CMK (cell line): ENCODE results near the gene BIVM.
A peak's percentile ranks its signal among the peaks of the same experiment; 100 is the strongest.

Experiments
- DNase-seq: peaks from one replicate; pipeline ENCODE4 v3.0.0-alpha.2; 2010; ENCODE audit warnings: low read depth

BIVM gene

GRCh38 chr13:102788683-102789082 lies 10.2 kb upstream of the BIVM start:
- no peak for DNase-seq

GRCh38 chr13:102792396-102792795 lies 6.5 kb upstream of the BIVM start:
- no peak for DNase-seq

DNA sequence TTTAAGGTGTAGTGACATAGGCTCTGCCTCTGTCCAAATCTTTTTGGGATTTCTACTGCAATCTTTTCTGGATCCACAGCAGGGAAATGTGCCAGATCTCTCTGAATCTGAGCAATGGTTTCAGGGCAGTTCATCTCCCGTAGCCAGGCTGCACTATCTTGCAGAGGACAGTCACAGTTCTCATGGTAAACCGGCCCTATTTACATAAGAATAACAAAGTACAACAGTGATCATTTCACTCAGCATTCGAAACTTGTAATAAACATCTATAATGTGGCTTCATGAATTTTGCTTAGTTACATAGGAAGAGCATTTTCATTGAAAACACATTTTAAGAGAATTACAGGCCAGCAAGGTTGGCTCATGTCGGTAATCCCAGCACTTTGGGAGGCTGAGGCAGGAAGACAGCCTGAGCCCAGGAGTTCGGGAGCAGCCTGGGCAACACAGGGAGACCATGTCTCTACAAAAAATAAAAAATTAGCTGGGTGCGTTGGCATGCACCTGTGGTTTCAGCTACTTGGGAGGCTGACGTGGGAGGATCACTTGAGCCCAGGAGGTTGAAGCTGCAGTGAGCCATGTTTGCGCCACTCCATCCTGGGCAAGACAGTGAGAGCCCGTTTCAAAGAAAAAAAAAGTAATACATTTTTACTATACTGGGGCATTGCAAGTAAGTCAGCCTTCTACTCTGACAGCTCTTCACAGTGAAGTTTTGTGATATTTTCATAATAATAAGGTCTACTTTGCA lies 5.1 kb upstream of the BIVM start:
- DNase-seq: no peak

DNA sequence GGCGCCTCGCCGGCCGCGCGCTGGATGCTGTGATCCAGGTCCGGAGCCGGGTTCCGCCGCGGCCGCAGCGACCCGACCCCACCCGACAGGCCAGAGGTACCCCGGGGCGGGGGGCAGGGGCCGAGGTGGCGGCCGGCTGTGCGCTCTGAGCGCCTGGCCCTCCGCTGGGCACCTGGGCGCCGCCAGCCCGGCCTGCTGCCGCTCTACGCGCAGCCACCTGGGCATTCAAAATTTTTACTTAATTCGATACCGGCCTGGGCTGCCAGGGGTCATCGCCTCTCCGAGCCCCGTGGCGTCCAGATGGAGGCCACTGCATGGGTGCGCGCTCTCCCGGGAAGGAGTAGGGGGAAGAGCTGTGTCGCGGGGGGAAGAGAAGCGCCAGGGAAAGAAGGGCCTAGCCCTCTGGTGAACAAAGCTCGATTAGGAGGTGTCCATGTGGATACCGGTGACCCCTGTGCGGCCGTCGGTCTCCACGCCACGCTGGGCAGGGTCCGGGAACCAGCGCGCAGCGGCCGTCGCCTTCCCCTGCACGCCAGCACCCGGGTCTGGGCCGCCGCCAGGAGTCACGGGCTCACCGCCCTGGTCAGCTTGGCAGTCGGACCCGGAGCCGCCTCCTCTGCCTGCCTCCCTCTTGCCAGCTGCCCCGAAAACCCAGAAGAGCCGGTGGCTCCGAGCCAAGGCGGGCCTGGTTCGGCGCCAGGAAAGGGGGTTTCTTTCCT lies 666 bp downstream of the BIVM start:
- DNase-seq: no peak

DNA sequence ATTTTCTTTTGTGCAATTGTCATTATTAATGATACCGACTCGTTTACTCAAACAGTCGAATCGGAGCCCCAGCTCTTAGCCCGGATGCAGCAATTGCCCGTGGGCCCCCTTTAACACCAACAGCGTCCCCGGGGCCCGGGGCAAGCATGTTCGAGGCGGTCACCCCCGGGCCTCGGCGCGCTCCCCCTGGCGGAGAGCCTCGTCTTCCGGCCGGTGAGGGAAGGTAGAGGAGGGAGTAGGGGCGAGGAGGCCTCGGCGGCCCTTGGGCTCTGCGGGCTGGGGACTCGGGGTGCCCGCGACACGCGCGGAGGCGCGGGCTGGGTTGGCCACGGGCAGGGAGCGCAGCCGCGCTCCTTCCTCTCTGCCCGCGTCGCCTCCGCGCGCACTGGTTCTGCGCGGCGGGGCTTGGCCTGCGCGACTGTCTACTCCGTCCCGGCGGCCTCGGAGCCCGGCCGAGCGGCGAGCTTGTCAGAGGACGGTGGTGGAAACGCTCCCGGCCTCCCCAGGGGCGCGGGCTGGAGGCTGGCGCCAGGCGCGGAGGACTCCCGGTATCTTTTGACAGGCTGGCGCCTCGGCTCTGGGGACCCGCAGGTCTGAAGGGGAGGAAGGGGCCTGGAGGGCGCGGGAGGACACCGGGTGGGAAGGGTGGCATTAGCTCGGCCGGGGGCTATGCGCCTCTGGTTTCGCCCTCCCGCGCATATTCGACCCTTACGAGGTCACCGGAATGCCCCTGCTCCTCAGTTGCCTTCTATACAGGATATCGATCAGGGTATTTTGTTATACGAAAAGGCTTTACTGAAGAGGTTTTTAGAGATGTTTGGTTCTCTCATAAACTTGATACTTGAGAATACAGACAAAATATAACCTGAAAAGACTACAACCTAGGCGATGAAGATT lies 1.5 kb downstream of the BIVM start:
- peak; percentile 49 for DNase-seq

- no peak for DNase-seq
These were observed 6.8 kb downstream of the BIVM start for GRCh38 chr13:102805680-102806079.

- DNase-seq: no peak
These were observed 8.8 kb downstream of the BIVM start for GRCh38 chr13:102807699-102808098.

DNA sequence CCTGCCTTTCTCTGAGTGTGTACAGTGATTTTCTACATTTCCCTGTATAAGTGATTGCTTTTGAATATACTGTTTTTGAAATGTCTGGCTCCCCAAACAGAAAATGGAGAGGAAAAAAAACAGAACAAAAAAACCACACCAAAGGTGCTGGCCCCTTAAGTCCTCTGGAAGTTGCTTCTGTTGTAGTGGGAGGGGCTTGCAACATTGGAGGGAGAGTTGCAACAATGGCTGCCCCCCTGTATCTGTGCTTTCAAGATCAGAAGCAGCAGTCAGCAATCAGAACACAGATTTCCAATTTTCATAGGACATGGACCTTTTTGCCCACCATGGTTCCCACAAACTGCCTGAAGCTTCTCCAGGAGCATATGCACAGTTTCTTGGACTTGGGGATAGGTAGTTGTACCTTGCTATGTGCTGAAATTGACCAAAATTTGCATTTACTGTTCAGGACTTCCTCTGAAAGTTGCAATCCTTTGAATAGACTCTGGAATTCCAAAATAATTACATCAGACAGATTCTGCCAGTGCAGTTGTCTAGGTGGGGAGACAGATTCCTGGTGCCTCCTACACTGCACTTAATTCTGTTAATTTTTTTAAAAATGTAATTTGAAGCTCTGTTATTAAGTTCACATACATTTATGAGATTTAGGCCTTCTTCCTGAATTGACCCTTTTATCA lies 13.8 kb downstream of the BIVM start:
- no peak for DNase-seq

DNA sequence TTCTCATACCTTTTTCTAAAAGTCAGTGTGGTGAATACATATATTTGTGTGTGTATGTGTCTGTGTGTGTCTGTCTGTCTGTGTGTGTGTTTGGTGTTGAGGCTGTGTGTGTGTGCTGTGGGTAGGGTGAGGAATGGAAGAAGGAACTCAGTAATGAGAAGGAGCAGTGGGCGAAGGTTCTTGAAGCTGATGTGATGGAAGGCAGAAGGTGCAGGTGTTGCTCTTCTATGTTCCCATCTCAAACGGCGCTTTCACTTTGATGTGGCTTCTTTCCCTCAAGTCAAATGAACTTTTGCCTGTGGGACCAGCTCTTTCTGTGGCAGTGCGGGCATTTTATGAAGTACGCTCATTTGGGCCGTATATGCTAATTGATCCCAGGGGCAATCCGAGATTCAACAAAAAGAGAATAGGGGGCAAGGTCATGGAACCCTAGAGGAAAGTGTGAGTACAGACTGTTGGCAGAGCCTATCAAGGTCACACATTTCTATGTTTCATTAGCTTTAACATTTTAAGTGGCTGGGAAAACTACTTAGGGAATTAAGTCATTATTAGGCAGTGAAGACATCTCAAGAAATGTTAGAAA lies 15.2 kb downstream of the BIVM start:
- DNase-seq: no peak

- DNase-seq: no peak
These were observed 15.9 kb downstream of the BIVM start for GRCh38 chr13:102814793-102815192.

- no peak for DNase-seq
These were observed 16.9 kb downstream of the BIVM start for GRCh38 chr13:102815788-102816187.

DNA sequence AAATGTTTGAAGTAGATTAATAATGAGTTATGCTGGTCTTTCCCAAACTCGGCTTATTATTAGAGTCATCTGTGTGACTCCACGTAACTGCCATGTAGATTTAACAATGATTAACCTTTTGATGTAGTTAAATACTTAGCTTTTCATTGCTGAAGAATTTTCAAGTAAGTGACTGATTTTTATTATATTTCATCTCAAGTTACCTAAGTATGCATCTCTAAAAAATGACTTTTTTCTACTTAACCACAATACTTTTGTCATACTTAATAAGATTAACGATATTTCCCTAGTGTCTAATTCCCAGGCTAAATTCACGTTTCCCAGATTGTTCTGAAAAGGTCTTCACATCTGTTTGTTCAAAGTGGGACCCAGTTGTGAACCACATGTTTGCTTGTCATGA lies 17.8 kb downstream of the BIVM start:
- DNase-seq: no peak

DNA sequence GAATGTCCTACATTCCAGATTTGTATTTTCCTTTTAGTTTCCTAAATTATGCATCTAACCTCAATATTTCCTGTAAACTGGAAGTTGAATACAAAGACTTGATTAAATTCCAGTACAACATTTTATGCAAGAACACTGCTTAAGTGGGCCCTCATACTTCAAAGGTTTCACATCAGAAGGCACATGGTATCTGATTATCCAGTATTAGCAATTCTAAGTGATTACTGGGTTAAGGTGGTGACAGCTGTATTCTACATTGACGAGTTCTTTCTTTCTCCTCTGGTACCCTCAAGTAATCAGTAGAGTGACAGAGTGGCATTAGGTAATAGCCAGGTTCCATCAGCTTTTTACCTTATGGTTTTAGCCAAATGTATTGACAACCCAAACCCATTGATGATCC lies 18.3 kb downstream of the BIVM start:
- DNase-seq: no peak

DNA sequence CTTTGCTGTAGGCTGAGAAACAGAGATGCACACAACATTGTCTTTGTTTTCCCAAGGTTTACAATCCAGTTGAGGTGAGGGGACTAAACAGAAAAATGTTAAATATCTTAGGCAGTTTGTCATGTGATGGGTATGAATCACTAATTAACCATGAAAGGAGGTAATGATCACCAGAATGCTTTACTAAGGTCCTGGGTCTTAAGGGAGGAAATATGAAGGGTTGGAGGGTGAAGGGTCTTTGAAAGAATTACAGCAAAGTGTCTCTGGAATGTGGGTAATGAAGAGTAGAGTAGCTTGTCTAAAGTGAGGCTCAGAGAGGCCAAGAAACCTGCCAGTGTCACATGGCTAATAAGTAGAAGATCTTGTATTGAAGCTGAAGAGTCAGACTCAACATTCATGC lies 19.0 kb downstream of the BIVM start:
- DNase-seq: no peak

GRCh38 chr13:102825400-102825799 lies 26.5 kb downstream of the BIVM start:
- no peak for DNase-seq

GRCh38 chr13:102825921-102826706 lies 27.2 kb downstream of the BIVM start:
- DNase-seq: no peak

DNA sequence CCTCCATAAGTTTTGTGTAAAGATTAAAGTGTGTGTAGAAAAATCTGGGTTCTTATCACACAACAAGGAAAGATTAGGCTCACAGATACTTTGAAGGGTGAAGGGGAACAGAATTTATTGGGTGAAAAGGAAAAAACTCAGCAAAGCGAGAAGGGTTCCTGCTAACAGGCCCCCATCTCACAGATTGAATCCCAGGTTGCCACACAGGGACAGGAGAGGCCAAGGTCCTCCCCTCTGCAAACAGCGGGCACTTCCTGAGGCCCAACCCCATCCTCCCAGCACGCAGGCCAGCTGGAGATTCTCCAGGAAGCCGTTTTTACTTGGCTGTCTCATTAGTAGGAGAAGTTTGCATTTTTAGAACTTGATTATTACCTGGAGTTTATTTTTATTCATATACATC lies 31.7 kb downstream of the BIVM start:
- DNase-seq: no peak

- DNase-seq: no peak
These were observed 37.6 kb downstream of the BIVM start for GRCh38 chr13:102836471-102836870.

GRCh38 chr13:102838273-102838672 lies 39.4 kb downstream of the BIVM start:
- DNase-seq: no peak

GRCh38 chr13:102838982-102839381 lies 40.1 kb downstream of the BIVM start:
- no peak for DNase-seq

- no peak for DNase-seq
These were observed 40.5 kb downstream of the BIVM start for GRCh38 chr13:102839462-102839861.
